Retinal pigment epithelial cell (primary cell): ENCODE data around the gene ERVMER34-1.

Source experiments
- DNase-seq: peaks from one replicate; pipeline ENCODE4 v3.0.0-alpha.2; 2010; ENCODE audit warnings: low read depth
- H3K4me3 ChIP-seq: 2 replicates; pipeline ENCODE4 v1.5.1; 2011; ENCODE audit warnings: mild to moderate bottlenecking, low read length, control low read depth, moderate library complexity
- TF ChIP-seq, protein P1 (sequence below): conservative IDR thresholded peaks from 2 replicates; pipeline ENCODE4 v1.5.1; 2011; ENCODE audit warnings: low read depth, low read length, control low read depth, inconsistent platforms

ERVMER34-1 gene

DNA sequence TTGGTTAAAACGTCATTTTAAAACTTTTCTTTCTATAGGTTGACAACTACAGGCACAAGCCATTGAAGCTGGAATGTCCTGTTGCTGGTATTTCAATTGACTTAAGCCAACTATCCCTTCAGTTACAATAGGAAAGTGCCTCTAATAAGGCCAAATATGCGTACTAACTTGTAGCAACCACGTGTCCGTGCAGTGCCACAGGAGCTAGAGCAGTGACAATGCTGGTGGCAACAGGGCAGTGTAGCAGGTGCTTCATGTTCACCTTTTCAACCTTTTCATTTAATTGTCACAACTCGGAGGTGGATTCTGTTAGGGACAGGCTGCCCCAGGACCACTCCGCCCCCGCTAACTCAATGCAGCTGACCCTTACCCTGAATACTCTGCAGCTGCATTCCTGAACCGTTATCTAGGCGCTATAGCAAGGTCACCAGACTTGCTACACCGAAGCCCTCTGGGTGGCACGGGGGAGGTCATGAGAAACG lies 37.7 kb downstream of the ERVMER34-1 start:
- TF ChIP-seq, protein P1, sequence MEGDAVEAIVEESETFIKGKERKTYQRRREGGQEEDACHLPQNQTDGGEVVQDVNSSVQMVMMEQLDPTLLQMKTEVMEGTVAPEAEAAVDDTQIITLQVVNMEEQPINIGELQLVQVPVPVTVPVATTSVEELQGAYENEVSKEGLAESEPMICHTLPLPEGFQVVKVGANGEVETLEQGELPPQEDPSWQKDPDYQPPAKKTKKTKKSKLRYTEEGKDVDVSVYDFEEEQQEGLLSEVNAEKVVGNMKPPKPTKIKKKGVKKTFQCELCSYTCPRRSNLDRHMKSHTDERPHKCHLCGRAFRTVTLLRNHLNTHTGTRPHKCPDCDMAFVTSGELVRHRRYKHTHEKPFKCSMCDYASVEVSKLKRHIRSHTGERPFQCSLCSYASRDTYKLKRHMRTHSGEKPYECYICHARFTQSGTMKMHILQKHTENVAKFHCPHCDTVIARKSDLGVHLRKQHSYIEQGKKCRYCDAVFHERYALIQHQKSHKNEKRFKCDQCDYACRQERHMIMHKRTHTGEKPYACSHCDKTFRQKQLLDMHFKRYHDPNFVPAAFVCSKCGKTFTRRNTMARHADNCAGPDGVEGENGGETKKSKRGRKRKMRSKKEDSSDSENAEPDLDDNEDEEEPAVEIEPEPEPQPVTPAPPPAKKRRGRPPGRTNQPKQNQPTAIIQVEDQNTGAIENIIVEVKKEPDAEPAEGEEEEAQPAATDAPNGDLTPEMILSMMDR, result no peak
- peak overlapping the region; percentile 78 for H3K4me3 ChIP-seq
- DNase-seq, result no peak

DNA sequence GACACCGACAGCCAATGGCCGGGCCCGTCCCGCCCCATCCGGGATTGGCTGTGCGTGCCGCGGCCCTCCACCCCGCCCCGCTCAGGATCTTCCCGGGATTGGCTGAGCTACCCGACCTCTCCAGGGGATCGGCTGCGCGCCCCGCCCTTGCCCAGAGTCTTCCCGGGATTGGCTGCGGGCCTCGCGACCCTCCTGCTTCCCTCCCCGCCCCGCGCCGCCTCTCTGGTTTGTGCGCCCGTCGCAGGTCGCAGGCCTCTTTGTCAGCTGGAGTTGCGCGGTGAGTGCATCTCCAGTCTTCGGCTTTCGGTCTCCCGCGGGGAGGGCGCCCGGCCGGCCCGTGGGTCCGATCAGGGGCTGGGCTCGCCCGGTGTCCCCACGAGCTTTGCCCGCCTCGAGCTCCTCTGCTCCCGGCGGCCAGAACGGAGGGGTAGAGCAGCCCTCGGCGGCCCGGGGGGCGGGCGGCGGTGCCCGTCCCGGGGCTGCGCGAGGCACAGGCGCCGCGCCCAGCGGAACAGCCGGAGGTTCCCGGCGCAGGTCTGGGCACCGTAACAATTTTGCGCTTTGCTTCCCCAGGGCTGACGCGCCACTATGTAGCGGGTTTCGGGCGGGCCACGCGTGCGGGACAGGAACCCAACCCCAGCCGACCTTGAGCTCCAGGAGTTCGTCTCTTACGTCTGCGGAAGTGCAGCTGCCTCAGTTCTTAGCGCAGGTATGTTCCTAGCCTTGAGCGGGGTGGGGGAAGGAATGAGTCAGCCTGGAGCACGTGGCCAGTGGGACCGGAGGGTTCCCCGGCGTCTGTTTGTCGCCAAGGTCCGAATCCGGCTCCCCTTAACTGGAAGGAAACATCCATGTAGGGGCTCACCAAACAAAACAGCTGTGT lies 38.7 kb downstream of the ERVMER34-1 start:
- TF ChIP-seq, protein P1, result no peak
- peak; percentile 84 for DNase-seq
- peak overlapping the region; percentile 78 for H3K4me3 ChIP-seq

DNA sequence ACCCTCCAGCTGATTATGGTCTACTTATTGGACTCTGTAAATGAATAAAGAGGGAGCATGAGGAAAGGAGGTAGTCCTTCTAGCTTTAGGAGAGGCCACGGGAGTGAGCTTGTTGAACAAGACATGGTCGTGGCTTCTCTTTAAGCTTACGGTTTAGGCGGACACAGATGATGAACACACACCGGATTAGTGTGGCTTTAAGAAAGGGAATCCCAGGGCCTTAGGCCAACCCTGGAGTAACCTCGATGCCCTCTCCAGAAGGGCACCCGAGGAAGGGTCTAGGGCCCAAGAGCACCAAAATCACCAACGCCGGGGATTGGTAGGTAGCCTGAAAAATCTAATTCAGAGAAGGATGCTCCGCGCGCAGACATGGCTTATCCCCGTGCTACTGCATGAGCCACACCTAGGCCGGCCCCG lies 39.4 kb downstream of the ERVMER34-1 start:
- TF ChIP-seq, protein P1, result no peak
- no peak for DNase-seq
- H3K4me3 ChIP-seq, result peak overlapping the region; percentile 39

DNA sequence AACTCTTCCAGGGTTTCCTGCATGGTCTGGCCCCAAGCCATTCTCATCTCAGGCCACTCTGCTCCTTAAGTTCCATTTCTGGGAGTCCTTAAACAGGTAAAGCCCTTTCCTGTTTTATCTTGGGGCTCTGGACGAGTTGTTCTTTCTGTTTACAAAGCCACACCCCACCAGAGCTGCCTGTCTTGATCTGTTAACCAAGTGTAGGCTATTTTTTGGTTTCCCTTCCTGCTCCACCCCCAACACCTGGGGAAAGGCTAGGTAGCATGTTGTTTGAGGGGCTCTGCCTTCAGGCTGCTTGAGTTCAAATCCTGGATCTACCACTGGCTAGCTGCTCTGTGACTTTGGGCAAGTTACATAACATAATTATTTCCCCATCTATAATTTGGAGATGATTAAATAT lies 40.0 kb downstream of the ERVMER34-1 start:
- TF ChIP-seq, protein P1, result no peak
- no peak for DNase-seq
- no peak overlapping the region for H3K4me3 ChIP-seq

DNA sequence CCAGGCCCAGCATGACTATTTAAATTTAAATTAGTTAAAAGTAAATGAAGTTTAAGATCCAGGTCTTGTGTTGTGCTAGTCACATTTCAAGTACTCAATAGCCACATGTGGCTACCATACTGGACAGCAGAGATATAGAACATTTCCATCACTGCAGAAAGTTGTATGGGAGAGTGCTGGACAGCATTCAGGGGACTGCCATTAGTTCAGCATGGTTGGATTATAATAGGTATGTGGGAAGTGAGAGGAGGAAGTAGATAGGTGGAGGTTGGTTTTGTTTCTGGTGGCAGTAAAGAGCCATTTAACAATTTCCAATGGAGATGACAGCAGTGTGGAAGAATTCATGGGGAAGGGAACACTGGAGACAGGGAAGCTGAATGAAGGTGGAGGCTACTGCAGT lies 42.1 kb downstream of the ERVMER34-1 start:
- TF ChIP-seq, protein P1, result no peak
- DNase-seq, result no peak
- no peak overlapping the region for H3K4me3 ChIP-seq

DNA sequence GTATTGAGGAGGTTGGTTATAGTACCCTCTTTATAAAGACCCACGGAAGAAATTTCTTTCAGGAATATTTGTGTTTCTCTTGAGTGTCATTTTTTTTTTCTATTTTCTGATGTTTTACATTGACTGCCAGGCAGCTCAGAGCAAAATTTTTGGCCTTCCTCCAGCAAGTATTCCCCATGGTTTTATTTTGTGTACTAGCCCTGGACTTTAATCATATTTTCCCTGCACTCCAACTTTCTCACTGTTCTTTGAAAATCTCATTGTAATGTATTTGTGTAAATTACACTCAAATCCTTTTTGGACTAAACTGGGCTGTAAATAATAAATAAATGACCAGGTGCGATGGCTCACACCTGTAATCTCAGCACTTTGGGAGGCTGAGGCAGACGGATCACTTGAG lies 46.6 kb downstream of the ERVMER34-1 start:
- no peak overlapping the region for H3K4me3 ChIP-seq
- no peak for DNase-seq
- TF ChIP-seq, protein P1, result no peak

DNA sequence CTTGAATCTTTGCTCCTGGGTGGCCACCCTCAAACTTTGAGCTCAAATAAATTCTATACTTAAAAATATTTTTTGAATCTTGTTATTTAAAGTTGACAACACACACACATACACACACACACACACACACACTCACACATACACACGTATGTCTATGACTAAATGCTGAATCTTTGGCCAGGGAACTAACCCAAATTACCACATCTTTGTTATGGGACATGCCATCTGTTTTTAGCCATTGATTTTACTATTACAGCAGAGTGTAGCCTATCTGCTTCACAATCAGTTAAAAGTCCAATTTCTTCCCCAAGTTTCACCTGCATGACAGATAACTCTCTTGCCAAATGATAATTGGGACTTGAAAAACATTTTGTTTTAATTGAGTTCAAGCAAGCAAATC lies 47.1 kb downstream of the ERVMER34-1 start:
- no peak for DNase-seq
- no peak overlapping the region for H3K4me3 ChIP-seq
- TF ChIP-seq, protein P1, result no peak
